GM19463 (cell line): ENCODE data around the gene NCOA1.
"Not testable (repeated sequence)": the region's sequence is repeated elsewhere in the genome, so short reads cannot be mapped to it uniquely, and the experiment has no call there.

Source experiments
- ATAC-seq: cut with Tn5 transposase; IDR thresholded peaks from one replicate; pipeline ENCODE4 v1.9.1; 2021; ENCODE audit warnings: mild to moderate bottlenecking, moderate library complexity; ENCODE audit not compliant: unreplicated experiment

NCOA1 gene

GRCh38 chr2:24771764-24772586 lies 280.9 kb downstream of the NCOA1 start:
- no peak for ATAC-seq

DNA sequence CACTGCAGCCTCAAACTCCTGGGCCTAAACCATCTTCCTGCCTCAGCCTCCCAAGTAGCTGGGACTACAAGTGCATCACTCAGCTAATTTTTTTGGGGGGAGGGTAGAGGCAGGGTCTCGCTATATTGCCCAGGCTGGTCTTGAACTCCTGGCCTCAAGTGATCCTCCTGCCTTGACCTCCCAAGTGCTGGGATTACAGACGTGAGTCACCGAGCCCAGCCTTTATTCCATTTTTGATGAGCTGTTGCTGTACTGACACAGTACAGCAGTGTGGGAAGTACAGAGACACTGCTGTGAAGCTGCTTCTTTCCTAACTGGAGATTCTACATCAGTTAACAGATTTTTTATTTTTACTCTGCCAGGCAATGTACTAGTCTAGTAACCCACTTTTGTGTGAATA lies 283.3 kb downstream of the NCOA1 start:
- no peak for ATAC-seq

- no peak for ATAC-seq
Observed at GRCh38 chr2:24779116-24779515, 288.1 kb downstream of the NCOA1 start.

GRCh38 chr2:24783641-24784040 lies 292.6 kb downstream of the NCOA1 start:
- ATAC-seq = no peak

DNA sequence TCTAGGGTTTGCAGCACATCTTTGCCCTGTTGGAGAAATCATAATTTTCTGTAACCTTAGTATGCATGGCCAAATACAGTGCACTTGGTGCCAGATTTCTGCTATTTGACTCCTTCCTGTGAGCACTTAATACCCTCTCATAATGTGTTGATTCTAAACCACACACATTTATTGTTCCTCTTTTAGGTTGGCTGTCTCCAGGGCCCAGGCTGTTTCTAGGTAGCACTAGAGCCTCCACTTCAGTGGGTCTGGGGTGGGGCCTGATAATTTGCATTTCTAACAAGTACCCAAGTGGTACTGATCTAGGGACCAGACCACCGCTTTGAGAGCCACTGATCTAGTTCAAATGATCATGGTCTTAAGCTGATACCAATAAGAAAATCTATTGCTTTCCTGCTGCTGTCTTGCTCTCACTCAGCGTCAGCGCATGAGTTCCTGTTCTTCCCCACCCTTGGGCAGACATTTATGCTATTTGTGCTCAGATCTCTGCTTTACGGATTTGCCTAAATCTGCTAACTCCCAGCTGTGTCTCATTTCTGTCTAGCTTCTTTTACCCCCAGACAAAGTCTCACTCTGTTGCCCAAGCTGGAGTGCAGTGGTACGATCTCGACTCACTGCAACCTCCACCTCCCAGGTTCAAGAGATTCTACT lies 294.7 kb downstream of the NCOA1 start:
- peak; percentile 79 for ATAC-seq

DNA sequence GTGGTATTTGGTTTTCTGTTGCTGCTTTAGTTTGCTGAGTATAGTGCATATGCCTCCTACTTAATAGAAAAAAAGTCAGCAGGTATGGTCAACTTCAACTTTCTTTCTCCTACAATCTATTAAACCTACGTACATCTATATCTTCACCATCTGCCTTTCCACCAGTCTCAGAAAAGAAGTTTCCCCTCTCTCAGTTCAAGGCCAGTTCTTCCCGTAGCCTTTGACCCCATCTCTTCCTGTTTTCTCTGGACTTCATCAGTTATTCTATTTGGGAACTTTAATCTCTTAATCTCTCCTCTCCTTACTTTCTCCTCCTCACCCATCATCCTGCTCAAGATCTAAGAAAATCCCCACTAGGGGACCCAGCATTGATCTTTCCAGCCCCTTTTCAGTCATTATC lies 296.5 kb downstream of the NCOA1 start:
- ATAC-seq = no peak

GRCh38 chr2:24788816-24789215 lies 297.8 kb downstream of the NCOA1 start:
- no peak for ATAC-seq

- ATAC-seq = no peak
Observed at GRCh38 chr2:24791452-24791851, 300.4 kb downstream of the NCOA1 start.

GRCh38 chr2:24792542-24792873 lies 301.5 kb downstream of the NCOA1 start:
- ATAC-seq = no peak

GRCh38 chr2:24792874-24793760 lies 302.1 kb downstream of the NCOA1 start, which contains the start of the genes CENPO and PTRHD1:
CENPO (plus strand) TSS chr2:24793425; CDS start chr2:24793920, 495 bp downstream.
PTRHD1 (minus strand) TSS chr2:24793391; CDS start chr2:24793377, 14 bp downstream.
- ATAC-seq = peak; percentile 94

GRCh38 chr2:24793761-24794435 lies 302.8 kb downstream of the NCOA1 start:
- ATAC-seq = no peak

DNA sequence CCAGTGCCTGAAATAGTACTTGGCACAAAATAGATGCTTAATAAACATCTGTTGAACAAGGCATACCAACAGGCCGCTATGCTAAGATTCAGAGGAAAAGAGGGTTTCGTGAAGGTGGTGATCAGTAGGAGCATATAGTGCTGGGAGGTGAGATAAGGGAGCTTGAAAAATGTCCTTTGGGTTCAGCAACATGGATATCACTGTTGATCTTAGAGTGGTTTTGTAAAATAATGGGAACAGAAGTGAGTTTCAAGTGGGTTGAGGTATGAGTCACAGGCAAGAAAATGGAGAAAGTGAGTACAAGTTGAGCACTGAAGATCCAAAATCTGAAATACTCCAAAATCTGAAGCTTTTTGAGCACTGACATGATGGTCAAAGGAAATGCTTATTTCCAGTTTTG lies 306.6 kb downstream of the NCOA1 start:
- ATAC-seq = no peak

- not testable (repeated sequence) for ATAC-seq
Observed at GRCh38 chr2:24800487-24800886, 309.4 kb downstream of the NCOA1 start.

DNA sequence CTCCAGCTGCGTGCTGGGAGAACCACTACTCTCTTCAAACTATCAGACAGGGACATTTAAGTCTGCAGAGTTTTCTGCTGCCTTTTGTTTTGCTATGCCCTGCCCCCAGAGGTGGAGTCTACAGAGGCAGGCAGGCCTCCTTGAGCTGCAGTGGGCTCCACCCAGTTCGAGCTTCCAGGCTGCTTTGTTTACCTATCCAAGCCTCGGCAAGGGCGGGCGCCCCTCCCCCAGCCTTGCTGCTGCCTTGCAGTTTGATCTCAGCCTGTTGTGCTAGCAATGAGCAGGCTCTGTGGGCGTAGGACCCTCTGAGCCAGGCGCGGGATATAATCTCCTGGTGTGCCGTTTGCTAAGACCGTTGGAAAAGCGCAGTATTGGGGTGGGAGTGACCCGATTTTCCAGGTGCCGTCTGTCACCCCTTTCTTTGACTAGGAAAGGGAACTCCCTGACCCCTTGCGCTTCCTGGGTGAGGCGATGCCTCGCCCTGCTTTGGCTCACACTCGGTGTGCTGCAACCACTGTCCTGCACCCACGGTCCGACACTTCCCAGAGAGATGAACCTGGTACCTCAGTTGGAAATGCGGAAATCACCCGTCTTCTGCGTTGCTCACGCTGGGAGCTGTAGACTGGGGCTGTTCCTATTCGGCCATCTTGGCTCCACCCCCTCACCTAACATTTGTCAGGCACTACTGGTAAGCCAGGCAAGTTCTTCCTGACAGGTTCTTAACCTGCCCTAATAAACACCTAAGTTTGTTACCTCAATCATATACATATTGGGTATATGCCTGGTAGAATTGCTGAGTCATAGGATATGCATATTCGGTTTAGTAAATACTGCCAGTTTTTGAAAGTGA lies 315.0 kb downstream of the NCOA1 start:
- ATAC-seq = not testable (repeated sequence)

GRCh38 chr2:24806661-24807036 lies 315.6 kb downstream of the NCOA1 start:
- no peak for ATAC-seq

DNA sequence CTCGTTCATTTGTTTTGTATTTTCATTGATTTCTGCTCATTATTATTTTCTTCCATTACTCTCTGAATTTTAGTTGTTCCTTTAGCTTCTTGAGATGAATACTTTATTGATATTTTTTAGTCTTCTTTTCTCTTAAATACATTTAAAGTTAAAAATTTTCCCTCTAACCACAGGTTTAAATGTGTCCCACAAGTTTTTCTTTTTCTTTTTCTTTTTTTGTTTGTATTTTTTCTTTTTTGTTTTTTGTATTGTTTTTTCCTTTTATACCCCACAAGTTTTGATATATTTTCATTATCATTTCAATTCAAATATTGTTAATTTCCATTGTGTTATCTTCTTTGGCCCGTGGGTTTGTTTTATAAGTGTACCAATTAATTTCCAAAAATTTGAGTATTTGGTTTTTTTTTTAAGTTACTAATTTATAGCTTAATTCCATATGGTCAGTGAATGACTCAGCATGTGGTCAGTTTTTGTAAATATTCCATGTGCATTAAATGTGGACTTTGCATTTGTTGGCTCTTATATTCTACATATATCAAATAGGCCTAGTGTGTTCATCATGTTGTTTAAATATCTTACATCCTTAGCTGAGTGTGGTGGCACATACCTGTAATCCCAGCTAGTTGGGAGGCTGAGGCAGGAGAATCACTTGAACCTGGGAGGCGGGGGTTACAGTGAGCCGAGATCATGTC lies 318.4 kb downstream of the NCOA1 start:
- no peak for ATAC-seq

DNA sequence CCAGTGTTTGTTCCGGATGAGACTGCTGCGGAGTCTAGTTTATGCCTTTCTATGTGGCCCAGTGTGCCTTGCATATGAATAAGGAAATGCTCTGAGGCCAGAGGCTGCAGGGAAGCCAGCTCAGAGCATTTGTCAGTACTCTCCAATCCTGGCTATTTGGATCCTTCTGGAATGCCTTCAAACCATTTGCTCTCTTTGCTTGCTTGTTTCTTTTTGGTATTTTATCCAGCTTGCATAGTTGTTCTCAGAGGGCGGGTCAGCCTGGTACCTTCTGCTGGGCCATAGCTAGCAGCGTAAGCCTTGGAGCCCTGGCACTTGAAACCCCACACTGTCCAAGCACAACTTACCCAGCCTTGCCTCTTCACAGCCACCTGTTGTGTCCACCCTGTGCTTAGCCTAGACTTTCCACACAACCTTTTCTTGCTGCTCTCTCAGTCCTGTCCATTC lies 322.7 kb downstream of the NCOA1 start:
- ATAC-seq = no peak

GRCh38 chr2:24814516-24814915 lies 323.5 kb downstream of the NCOA1 start:
- no peak for ATAC-seq

DNA sequence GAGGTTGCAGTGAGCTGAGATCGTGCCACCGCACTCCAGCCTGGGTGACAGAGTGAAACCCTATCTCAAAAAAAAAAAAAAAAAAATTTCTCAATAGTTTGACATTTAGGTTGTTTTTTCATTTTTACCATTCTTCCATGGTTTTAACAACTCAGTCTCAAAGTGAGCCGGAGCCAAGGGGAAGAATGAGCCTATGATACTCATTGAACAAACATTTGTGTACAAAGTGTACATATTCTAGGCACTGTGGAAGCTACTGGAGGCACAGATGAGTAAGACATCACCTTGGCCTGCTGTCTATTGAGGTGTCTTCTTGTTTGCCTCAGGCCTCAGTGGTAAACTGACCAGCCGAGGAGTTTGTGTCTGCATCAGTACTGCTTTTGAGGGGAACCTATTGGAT lies 324.1 kb downstream of the NCOA1 start:
- ATAC-seq = no peak
